Fibroblast of peridontal ligament (primary cell): Measurements from ENCODE around the gene CARD14.
"Not testable (repeated sequence)": the region's sequence is repeated elsewhere in the genome, so short reads cannot be mapped to it uniquely, and the experiment has no call there.

Source experiments
- DNase-seq: peaks from one replicate; pipeline ENCODE4 v3.0.0-alpha.2; 2010; ENCODE audit errors: extremely low read depth

Gene CARD14

DNA sequence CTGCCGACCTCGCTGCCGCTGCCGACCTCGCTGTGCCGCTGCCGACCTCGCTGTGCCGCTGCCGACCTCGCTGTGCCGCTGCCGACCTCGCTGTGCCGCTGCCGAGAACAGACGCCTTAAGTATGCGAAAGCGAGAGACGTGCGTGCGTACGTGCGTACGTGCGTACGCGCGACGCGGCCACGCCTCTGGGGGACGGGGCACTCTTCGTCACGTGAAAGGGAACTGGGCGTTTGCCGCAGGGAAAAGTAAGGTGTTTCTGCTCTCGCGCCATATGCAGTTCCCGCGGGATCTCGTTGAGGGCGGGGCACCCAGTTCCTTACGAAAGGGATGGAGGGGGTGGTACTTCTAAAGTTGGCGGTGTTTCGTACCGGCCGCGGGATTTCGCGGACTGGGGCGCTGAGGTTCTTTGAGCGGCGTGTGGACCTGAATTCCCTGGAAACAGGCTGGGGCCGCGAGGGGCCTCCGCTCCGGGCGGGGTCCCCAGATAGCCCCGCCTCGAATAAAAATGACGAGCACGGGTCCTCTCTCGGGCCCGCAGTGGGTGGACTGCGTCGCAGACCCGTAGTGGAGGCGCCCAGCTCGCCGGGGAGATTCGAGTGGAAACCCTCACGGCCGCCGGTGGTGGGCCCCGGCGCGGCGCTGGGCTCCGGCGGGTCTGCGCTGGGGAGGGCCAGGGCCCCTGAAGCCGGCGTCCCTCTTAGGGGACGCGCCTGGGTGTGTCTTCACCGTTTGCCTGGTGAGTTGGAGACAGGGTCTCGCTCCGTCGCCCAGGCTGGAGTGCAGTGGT, 22.6 kb upstream of the CARD14 start, which contains the start of gene EIF4A3:
Gene EIF4A3 (minus strand): TSS at position 94 of the 788 bp plus-strand sequence. CDS start 167 bp downstream, outside the sequence.
- DNase-seq, result peak; percentile 99

DNA sequence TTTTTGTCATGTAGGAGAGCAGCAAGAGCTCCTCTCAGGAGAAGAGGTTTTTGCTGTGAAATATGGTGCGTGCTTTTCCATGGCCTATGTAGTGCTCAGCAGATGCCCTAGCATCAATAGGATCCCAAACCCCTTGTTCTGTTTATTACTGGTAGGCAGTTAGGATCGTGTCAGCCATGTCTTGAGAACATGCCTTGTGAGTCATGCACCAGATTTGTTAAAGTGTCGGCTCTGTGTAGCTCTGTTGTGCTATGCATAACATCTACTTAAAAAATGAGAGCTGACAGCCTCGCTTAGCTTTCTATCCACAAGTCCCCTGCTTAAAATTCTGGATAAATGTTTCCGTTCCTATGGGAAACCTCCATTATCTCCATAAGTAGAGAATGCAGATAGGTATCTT, 18.5 kb upstream of the CARD14 start:
- DNase-seq, result peak; percentile 73

DNA sequence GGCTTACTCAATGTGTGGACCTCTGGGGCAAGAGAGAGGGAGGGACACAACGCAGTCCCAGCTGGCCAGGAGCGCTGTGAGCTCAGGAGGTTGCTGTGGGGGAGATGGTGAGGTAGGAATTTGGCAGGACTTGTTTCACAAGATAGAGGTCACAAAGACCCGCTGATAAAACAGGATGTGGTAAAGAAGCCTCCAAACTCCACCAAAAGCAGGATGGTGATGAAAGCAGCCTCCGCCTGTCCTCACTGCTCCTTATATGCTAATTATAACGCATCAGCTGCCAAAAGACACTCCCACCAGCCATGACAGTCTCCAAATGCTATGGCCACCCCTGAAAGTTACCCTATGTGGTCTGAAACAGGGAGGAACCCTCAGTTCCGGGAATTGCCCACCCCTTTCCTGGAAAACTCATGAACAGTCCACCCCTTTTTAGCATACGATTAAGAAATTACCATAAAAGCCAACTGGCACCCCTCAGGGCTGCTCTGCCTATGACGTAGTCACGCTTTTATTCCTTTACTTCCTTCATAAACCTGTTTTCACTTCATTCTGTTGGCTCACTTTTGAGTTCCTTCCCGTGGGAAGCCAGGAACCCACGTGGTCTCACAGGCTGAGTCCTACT, 17.6 kb upstream of the CARD14 start:
- DNase-seq, result peak; percentile 10

DNA sequence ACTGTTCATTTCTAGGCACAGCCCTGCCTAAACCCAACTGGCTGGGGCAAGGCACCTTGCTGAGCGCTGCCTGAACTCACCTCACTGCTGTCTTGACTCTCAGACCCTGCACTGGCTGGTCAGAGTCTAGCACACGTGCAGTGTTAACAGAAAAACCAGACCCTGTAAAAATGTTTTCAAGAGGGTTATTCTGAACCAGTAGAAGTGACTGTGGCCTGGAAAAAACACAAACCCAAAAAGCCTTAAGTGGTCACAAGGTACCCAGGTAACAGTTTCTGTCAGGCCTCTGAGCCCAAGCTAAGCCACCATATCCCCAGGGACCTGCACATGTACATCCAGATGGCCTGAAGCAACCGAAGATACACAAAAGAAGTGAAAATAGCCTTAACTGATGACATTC, 16.8 kb upstream of the CARD14 start:
- DNase-seq, result no peak

DNA sequence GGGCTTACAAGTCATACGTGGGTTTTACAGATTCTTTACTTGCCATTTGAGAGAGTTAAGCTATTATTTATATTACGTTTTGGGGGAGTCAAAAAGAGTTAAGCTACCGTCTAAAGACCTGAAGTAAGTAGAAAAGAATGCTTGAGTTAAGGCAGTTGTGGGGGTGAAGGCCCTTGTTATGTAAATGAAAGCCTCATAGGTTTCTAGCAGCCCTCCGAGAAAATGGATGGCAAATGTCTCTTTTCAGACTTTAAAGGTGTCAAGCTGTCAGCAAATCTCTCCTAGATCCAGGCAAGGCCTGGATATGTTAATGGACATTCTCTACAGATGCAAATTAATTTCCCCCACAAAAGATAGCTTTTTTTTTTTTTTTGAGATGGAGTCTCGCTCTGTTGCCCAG, 15.7 kb upstream of the CARD14 start:
- DNase-seq, result no peak

DNA sequence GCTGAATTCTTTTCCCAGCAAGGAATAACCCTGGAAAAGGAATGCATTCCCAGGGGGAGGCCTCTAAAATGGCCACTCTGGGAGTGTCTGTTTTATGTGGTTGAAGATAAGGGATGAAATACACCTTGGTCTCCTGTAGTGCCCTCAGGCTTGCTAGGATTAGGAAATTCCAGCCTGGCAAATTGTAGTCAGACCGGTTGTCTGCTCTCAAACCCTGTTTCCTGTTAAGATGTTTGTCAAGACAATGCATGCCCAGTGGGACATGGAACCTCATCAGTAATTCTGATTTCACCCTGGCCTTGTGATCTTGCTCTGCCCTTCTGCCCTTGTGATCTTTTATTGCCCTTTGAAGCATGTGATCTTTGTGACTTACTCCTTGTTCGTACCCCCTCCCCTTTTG, 14.2 kb upstream of the CARD14 start:
- not testable (repeated sequence) for DNase-seq

DNA sequence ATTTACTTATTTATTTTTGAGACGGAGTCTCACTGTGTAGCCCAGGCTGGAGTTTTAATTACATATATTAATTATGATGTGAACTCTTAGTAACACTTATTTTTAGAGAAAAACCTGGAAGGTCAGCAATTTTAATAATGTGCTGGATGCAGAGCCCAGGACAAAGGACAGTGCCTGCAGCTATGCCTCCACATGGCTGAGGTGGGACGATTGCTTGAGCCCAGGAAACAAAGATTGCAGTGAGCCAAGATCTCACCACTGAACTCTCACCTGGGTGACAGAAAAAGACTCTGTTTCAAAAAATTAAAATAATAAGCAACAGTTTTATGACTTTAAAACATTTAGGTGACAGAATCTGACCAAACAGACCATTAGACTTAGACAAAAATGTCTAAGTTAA, 11.0 kb upstream of the CARD14 start:
- DNase-seq, result no peak

DNA sequence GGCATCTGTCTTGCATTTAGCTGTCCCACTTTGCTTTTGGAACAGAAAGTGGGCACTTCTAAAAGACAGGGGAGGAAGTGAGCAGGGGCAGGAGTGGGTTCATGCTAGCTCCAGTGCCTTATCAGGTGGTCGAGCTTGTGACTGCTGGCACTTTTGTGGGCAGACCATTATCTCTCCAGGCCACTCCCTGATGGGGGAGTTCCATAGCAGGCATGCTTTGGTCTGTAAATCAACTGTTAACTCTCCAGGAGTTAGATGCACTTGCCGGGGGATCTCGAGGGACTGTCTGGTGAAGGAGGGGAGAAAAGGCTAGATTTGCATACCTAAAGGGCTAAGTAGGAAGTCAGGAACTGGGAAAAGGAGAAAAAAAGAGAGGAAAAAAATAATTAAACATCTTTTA, 9.3 kb upstream of the CARD14 start:
- DNase-seq, result no peak

DNA sequence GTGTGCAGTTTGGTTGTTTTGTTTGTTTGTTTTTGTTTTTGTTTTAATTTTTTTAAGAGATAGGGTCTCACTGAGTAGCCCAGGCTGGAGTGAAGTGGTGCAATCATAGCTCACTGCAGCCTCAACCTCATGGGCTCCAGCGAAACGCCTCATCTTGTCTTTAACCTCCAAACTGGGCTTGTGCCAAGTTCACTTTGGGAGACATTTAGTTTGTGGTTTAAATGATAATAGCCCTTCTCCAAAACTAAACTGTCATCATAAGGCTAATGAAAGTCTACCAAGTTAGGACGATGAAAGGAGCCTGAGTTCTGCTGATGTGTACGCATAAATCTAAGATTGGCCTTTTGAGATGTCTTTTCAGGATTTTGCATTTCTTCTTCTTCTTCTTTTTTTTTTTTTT, 6.5 kb upstream of the CARD14 start:
- DNase-seq, result no peak

DNA sequence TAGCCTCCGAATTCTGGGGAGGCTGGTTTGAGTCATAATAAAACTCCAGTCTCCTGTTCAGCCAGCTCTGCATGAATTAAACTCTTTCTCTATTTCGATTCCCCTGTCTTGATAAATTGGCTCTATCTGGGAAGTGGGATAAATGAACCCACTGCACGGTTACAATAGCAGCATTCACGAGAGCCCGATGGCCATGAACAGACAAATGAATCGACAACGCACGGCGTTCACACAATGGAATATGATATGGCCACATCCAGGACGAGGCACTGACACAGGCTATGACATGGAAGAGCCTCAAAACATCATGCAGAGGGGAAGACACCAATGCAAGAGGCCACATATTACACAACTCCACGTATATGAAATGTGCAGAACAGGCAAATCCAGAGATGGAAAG, 5.6 kb upstream of the CARD14 start:
- no peak for DNase-seq

DNA sequence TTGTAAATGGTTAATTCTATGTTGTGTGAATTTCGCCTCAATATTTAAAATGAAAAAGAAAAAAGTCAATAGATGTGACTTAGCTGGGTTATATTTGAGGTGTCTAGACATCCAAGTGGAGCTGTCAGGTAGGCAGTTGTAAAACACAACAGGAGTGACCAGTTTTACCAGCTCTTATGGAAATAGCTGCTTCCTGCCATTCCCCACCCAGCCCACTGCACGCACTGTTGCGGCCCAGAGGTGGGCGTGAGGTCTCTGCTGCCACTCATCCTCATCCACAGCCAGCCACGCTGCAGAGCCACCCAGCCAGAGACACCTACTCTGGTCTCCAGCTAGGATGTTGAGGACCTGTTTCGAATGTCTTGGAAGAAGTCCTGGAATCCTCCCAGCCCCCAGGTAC, 3.4 kb upstream of the CARD14 start:
- DNase-seq, result no peak

DNA sequence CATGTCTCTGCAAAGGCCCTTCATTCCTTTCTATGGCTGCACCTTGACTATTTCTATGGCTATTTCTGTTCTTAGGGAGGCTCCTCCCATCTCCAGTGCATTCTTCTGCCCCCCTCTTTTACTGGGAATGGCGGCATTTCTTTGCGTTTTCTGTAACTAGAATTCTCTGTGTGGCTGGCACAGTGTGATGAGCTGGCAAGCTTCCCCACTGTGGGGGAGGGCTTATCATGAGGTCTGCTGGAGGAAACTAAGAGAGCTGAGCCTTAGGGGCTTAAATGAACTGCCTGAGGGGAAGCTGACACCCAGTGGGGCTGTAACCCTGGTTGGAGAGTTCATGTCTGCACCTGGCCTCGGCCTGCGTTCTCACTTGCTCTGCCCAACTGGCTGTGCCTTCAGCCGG, 1.5 kb upstream of the CARD14 start:
- no peak for DNase-seq

DNA sequence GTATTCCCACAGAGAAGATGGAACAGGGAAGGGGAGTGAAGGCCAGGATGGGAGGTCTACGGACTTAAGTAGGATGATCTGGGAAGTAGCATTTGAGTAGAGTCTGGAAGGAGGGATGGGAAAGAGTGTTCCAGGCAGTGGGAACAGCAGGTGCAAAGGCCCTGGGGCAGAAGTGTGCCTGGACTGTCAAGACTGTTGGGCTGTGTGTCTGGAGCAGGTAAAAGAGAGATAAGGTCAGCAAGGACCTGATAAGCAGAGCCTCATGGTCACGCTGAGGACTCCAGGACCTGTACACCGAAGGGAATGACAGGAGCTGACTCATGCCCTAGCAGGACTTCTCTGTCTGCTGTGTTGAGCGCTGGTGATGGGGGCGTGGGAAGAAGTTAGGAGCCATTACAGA, 723 bp upstream of the CARD14 start:
- DNase-seq, result no peak

DNA sequence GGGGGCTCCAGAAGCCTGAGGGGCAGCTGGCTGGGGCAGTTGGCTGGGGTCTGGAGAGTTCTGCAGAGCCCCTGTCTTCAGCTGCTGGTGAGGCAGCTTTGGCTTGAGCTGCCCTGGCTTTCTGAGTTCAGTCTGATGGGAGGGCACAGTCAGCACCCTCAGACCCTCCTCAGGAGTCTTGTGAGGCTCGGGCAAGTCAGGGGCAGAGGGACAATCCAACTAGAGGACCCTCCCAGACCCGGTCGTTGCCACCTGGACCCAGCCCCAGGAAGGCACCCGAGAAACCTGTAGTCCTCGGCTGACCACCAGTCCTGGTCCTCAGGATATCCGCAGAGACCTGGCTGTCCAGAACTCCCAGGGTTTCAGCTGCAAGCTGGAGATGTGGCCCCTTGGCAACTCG, 1.9 kb downstream of the CARD14 start:
- DNase-seq, result no peak

DNA sequence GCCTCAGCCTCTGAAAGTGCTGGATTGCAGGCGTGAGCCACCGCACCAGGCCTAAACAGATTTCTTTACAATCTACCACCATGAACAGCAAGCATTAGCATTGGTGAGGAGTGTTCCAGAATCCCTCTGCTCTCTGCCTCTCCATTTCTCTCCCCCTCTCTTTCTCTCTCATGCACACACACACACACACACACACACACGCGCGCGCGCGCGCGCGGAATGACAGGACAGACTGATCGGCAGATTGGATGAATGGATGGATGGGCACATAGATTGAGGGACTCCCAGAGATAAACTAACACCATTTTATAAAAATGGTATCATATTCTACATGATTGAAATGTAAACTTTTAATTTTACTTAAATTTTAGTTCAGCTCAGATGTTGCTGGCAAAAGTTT, 3.3 kb downstream of the CARD14 start:
- no peak for DNase-seq

DNA sequence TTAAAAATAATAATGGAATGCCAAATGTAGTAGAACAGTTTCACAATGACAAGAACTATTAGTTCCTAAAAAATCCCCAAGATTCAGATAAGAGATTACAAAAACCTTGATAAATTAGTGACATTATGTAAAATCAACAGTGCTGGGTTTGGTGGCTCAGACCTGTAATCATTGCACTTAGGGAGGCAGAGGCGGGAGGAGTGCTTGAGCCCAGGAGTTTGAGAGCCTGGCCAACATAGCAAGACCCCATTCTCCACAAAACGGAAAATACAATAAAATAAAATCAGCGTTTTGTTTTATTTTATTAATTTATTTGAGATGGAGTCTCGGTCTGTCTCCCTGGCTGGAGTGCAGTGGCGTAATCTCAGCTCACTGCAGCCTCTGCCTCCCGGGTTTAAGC, 4.1 kb downstream of the CARD14 start:
- DNase-seq, result no peak

DNA sequence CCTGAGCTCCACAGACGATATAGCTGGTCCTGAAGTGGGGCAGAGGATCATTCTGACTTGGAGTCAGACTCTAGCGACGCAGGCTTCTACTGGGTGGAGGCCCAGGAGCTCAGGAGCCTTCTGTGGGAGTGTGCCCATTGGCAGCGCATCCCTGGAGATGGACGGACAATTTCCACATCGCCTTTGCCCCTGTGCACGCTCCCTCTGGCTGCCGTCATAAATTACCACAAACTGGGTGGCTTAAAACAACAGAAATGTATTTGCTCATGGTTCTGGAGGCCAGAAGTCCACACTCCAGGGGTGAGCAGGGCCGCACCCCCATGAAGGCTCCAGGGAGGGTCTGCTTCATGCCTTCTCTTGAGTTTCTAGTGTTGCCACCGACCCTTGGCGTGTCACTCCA, 6.9 kb downstream of the CARD14 start:
- DNase-seq, result no peak

DNA sequence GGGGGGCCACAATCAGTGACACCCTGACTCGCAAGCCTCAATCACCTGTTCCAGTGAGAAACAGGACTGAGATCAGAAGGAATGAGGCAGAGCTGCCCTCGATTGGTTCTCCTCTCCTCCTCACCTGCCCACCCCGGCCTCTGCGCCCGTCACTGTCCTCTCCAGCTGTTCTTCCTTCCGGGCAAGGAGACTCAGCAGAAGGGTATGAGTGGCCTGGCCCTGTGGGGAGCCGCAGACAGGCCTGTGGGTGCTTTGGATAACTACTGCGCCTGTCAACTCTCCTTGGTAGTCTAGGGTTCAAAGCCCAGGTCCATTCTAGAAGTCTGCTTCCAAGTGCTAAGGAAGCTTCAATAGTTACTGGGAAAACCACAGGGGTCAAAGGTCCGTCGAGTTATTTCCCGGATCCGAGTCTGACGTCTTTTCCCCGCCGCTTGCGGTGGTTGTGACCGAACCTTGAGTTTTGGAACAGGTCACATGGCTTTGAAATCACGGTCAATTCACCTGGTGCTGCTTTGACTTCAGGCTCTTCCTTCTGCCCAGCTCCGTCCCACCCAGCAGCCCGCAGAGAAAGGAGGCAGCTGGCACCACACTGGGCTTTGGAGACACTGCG, 8.3 kb downstream of the CARD14 start:
- DNase-seq, result no peak

DNA sequence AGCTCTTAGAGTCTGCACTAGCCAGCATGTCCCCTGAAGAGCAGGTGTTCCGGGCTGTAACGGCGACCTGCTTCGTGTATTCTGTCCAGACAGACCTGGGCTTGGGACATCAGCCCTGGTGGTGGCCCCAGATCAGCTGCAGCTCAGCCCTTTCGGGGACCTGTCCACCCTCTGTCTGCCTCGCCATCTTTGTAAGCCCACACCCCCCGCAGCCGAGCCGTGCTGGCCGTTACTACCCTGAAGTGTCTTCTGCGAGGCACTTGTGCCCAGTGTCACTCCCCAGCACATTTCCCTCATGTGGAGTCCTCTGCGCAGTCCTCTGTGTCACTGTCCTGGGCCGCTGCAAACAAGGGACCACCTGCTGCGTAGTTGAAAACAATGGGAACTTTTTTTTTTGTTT, 10.4 kb downstream of the CARD14 start:
- DNase-seq, result no peak

DNA sequence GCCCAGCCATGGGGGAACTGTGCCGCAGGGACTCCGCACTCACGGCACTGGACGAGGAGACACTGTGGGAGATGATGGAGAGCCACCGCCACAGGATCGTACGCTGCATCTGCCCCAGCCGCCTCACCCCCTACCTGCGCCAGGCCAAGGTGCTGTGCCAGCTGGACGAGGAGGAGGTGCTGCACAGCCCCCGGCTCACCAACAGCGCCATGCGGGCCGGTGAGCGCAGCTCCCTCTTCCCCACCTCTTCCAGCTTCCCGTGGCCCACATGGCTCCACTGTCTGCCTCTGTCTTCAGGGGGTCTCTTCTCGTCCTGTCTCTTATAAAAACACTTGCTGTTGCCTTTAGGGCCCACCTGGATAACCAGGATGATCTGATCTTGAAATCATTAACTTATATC, 11.6 kb downstream of the CARD14 start:
- DNase-seq, result no peak

DNA sequence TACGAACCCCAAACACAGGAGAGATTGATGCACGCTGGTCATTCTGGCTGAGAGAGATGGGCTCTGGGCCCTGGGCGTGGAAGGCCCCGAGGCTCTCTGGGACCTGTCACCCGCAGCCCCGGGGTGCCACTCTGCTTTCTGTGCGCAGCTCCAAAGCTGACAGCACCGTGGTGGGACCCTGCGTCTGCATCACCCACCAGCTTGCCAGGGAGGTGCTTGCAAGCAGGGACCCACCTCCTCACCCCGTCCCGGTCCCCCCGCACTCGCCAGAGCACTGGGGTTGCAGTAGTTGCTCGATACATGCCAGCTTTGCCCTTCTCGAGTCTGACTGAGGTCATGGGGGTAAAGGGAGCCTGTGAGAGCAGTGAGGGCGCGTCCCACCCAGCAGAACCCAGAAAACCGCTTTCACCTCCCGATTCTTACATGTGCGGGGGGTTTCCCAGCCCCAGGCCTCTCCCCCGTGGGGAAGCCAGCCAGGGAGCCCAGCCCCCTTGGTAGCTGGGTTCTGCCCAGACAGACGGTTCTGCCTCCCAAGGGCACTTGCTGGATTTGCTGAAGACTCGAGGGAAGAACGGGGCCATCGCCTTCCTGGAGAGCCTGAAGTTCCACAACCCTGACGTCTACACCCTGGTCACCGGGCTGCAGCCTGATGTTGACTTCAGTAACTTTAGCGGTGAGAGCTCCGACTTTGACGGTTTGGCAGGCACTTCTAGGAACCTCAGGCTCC, 12.5 kb downstream of the CARD14 start:
- no peak for DNase-seq

DNA sequence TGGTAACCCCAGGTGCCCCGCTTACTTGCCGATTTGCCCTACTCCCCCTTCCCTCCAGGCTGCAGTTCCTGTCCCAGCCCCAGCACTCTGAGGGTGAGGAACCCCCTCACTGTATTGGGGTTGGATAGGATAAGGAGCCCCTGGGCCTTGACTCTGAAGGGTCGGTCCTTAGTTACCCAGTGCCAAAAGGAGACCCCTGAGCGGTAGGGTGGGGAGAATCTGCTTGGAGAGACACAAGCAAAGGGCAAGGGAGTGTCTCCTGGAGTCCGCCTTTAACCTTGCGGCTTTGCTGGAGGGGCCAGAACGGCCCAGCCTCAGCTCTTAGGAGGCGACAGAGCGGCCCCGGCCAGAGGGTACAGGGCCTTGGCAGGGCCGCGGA, 13.0 kb downstream of the CARD14 start:
- DNase-seq, result no peak
